Left ventricle myocardium inferior (tissue), 1 donor: ENCODE measurements around the gene NPHP3. TPM values are rescaled to one million over a fixed set of nuclear protein-coding genes. Genes with fewer than 3 reads are reported as not detected.

ENCODE experiments used
- DNase-seq: peaks from one replicate; pipeline ENCODE4 v3.0.0-alpha.2; 2020
- H3K27ac ChIP-seq: fragments of 200-600 bp; replicated peaks from 2 replicates; pipeline ENCODE4 v1.8.0; 2021
- H3K27me3 ChIP-seq: fragments of 200-600 bp; 2 replicates; pipeline ENCODE4 v1.8.0; 2021; ENCODE audit warnings: low read depth
- H3K36me3 ChIP-seq: fragments of 200-600 bp; 2 replicates; pipeline ENCODE4 v1.8.0; 2021
- H3K4me1 ChIP-seq: fragments of 200-600 bp; 2 replicates; pipeline ENCODE4 v1.8.0; 2021
- H3K4me3 ChIP-seq: fragments of 200-600 bp; 2 replicates; pipeline ENCODE4 v1.8.0; 2021; ENCODE audit warnings: mild to moderate bottlenecking, moderate library complexity
- H3K9me3 ChIP-seq: fragments of 200-600 bp; replicated peaks from 2 replicates; pipeline ENCODE4 v1.8.0; 2021
- CTCF ChIP-seq: fragments of 200-600 bp; IDR thresholded peaks from 2 replicates; pipeline ENCODE4 v1.8.0; 2021; ENCODE audit warnings: antibody characterized with exemption, mild to moderate bottlenecking, borderline replicate concordance
- intact Hi-C: fragments of 100-400 bp; cut with micrococcal nuclease; formaldehyde crosslinking; loops from one replicate; pipeline ENCODE4 v1.11.0; 2022
- total RNA-seq: library from RNA; stranded (reverse); fragmentation: NEBNext Ultra II Directional; extraction: Animal tissue kit (Norgen Biotek cat#: 25700); gene quantifications from one replicate; pipeline ENCODE4 v1.2.1, GENCODE V29; 2021
- donor health status: DM: no; HTN: yes; CAD: no; lungs with severe emphysema.

The NPHP3 gene
- total RNA-seq, 1 donor from 2014 or later = 10.1 TPM

- Histone ChIP-seq H3K4me1 (no peaks in the 10 kb centered on the region), H3K36me3 (peaks cover 96% of the 10 kb centered on the region), H3K9me3 (no peaks in the 10 kb centered on the region), H3K27ac (no peak overlapping the region), H3K27me3 (no peaks in the 10 kb centered on the region), H3K4me3 (no peak overlapping the region)
- intact Hi-C loops = no loop called here
- TF ChIP-seq CTCF = no peak
- DNase-seq = no peak
Observed at GRCh38 chr3:132681421-132681820, 40.8 kb downstream of the NPHP3 start.

- intact Hi-C loops = no loop called here
- DNase-seq = no peak
- Histone ChIP-seq H3K27me3 (no peaks in the 10 kb centered on the region), H3K36me3 (peaks cover 96% of the 10 kb centered on the region), H3K4me3 (no peak overlapping the region), H3K9me3 (no peaks in the 10 kb centered on the region), H3K27ac (no peak overlapping the region), H3K4me1 (peaks cover 1% of the 10 kb centered on the region)
- no peak for TF ChIP-seq CTCF
Observed at GRCh38 chr3:132679911-132680310, 42.3 kb downstream of the NPHP3 start.

- DNase-seq = no peak
- peaks cover 95% of the 10 kb centered on the region for H3K36me3 ChIP-seq
- H3K27me3 ChIP-seq = no peaks in the 10 kb centered on the region
- no peak overlapping the region for H3K4me3 ChIP-seq
- TF ChIP-seq CTCF = no peak
- no peak overlapping the region for H3K27ac ChIP-seq
- H3K4me1 ChIP-seq = peaks cover 4% of the 10 kb centered on the region
- no peaks in the 10 kb centered on the region for H3K9me3 ChIP-seq
- intact Hi-C loops = no loop called here
Observed at GRCh38 chr3:132675408-132675807, 46.8 kb downstream of the NPHP3 start.

GRCh38 chr3:132669256-132669777 lies 52.9 kb downstream of the NPHP3 start:
- Histone ChIP-seq H3K9me3 (no peaks in the 10 kb centered on the region), H3K4me1 (peaks cover 33% of the 10 kb centered on the region), H3K4me3 (no peak overlapping the region), H3K27me3 (no peaks in the 10 kb centered on the region), H3K36me3 (peaks cover 57% of the 10 kb centered on the region), H3K27ac (no peak overlapping the region)
- no peak for TF ChIP-seq CTCF
- intact Hi-C loops = no loop called here
- DNase-seq = no peak

GRCh38 chr3:132665230-132665745 lies 56.9 kb downstream of the NPHP3 start:
- no peak overlapping the region for H3K4me3 ChIP-seq
- H3K27ac ChIP-seq = no peak overlapping the region
- H3K27me3 ChIP-seq = no peaks in the 10 kb centered on the region
- no peak for DNase-seq
- intact Hi-C loops = no loop called here
- no peaks in the 10 kb centered on the region for H3K9me3 ChIP-seq
- H3K4me1 ChIP-seq = peaks cover 72% of the 10 kb centered on the region
- peaks cover 21% of the 10 kb centered on the region for H3K36me3 ChIP-seq
- no peak for TF ChIP-seq CTCF
